Measurements from ENCODE around the gene GPR153.

The GPR153 gene

DNA sequence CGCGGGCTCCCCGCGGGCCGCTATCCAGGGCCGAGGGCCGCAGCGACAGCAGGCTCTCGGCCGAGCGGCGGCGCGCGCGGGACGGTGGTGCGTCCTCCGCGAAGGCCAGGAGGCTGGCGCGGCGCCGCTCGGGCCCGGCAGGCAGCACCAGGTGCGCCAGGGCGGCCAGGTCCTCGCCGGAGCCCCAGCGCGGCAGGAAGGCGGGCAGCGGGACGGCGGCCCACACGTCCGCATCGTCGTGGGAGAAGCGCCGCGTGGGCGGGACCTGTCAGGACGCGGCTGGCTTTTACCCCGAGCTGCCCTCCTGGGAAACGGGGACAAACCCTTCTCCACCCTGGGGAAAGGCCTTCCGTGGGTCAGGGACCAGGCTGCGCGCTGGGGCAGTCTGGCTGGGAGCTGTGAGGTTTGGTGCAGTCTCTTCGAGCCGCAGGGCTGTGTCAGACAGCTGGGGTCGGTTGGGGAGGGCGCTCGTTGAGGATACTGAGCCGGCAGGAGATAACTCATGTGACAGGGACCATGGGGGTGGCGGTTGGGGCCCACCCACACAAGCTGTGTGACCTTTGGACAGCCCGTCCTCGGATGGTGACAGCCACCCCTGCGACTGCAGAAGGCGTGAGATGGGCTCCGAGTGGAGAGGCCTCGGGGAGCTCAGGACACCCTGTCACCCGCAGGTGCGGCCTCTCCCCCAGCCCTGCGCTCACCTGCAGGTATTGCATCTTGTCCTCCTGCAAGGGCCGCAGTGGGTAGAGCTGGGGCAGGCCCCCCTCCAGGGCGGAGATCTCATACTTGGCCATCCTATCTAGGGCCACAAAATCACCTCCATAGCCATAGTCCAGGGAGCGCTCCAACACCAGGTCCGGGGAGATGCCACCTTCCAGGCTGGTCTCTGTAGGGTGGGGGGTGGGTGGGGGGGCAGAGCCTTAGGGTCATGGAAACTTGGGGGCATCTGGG lies 10.9 kb downstream of the GPR153 start:
- no peak for DNase-seq (ENCODE audit: extremely low read depth in 1 of 2, low read depth in 1 of 2)

- no peak for DNase-seq (ENCODE audit: extremely low read depth in 1 of 2, low read depth in 1 of 2)
Measured at GRCh38 chr1:6248932-6249738, 11.8 kb downstream of the GPR153 start.

DNA sequence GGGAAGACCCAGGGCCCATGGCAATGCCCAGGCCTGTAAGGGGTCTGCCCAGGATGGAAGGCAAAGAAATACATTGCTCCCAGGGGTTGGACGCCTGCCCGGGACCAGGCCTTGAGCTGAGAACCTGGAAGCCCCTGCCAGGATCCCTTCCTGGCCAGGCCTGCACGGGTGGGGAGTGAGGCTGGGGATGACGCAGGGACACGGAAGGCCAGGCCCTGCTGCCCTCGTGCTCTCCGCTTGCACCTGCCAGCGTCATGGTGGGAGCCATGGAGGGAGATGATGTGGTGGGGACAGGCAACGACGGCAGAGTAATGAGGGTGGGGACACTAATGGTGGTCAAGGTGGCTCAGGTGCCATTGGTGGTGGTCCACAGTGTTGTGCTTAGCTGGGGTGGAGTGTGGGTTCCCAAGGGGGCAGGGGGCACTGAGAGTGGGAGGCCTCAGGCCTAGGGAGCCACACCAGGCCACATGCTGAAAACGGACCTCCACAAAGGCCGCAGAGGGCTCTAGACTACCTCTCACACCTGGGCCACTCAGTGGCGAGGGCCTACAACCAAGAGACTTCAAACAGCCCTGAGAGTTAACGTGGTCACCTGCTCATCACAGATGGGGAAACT lies 12.6 kb downstream of the GPR153 start:
- no peak for DNase-seq (ENCODE audit: extremely low read depth in 1 of 2, low read depth in 1 of 2)

DNA sequence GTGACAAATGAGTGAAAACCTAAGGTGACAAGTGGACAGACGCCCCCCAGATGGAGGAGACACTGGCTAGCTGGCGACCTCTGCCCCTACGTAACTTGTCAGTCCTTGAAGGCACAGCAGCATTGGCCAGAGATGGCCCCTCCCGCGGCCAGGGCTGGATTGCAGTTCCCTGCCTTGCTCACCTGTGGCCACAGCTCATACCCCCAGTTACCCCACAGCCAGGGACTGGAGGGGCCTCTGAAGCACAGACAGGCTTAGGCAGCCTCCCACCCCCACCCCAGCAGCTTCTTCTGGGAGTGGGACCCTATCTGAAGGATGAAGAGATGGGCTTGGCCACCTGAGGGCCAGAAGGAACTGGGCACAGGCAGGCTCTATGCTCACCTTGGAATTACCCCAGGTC lies 13.2 kb downstream of the GPR153 start:
- no peak for DNase-seq (ENCODE audit: extremely low read depth in 1 of 2, low read depth in 1 of 2)

GRCh38 chr1:6246497-6247467 lies 14.1 kb downstream of the GPR153 start:
- peak; percentile 63 to 64 for DNase-seq (ENCODE audit: extremely low read depth in 1 of 2, low read depth in 1 of 2)

DNA sequence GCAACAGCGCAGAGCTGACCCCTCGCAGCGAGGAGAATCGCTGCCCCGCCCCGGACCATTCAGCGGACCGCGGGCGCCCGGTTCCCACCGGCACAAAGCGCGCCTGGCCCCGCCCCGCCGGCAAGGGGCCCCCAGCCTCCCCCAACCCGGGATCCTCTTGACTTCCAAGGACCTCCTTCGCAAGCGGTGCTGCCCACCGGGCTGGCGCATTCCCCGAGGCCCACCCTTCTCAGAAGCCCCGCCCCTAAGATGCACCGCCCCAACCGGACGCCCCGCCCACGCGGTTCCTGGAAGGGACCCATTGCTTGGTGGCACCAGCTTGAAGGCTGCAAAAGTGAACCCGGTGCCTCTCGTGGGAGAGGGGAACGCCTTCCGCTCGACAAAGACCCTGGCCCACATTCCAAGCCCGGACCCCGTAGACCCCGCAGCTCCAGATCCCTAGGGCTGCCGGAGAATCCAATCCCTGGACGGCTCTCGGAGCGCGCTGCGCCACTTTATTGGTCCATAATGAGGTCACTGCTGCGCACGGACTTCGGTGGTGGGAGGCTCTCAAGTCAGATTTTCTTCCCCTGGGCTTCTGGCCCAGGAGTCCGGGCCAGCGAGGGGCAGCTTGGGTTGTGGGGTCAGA lies 14.9 kb downstream of the GPR153 start:
- DNase-seq (ENCODE audit: extremely low read depth in 1 of 2, low read depth in 1 of 2), result peak in 1 of 2 donors; percentile 51

DNA sequence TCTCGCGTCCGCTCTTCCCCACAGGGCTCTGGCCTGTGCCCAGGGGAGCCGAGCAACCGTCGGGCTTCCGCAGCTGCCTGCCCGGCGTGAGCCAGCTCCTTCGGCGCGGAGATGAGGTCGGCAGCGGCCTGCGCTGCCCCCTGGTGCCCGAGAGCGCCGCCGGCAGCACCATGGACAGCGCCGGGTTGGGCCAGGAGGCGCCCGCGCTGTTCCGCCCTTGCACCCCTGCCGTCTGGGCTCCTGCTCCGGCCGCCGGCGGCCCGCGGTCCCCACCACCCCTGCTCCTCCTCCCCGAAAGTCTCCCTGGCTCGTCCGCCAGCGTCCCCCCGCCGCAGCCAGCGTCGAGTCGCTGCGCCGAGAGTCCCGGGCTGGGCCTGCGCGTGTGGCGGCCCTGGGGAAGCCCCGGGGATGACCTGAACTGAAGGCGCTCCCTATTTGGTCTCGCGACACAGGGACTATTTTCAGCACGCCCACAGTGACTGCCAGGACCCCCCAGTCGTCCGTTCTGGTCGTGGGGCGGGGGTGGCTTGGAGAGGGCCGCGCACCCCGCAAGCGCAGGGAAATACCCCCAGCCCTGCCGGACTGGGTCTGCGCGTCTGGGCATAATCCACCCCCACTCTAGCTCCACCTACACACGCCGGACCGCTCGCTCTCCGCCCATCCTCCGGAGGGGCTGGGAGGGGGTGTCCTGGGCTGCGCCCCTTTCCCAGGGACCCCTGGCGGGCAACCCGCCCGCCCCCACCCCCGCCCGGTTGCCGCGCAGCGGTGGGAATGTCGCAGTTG lies 15.6 kb downstream of the GPR153 start:
- peak; percentile 51 to 62 for DNase-seq (ENCODE audit: extremely low read depth in 1 of 2, low read depth in 1 of 2)

- no peak for DNase-seq (ENCODE audit: extremely low read depth in 1 of 2, low read depth in 1 of 2)
Measured at GRCh38 chr1:6244401-6245049, 16.4 kb downstream of the GPR153 start.

GRCh38 chr1:6243993-6244392 lies 16.9 kb downstream of the GPR153 start, which contains the start of gene HES3:
HES3 (plus strand) TSS chr1:6244179; CDS start chr1:6244366, 187 bp downstream.
- no peak for DNase-seq (ENCODE audit: extremely low read depth in 1 of 2, low read depth in 1 of 2)

DNA sequence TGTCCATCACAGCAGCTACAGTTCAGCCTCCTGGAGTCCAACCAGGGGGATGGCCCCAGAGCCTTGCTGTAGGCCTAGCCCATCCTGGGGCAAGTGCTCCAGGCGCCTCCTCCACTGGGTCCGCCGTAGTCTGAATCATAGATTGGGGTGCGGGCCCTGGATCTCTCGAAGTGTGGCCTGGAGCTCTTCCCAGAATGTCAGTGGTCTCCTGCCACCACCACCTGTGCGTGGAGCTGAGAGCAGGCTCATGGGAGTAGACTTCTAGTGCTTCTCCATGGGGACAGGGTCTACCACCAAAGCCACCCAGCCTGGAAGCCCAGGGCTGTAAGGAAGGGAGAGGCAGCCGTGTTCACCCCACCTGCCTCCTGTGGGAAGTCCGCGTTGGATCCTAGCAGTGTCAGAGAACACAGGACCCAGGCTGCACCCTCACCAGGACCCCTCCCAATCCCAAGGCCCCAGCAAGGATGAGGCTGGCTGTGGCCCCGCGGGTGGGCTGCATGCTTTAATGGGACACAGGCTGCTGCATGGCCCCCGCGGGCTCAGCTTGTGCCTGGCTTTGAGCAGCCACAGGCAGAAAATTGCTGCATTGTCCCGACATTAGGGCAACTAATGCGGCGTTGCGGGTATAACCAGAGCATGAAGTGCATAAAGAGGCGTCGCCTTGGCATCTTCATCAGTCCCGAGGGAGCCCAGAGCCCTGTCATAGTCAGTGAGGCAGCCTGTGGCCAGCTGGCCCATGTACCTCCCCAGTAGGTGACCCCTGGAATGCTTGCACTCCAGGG lies 17.7 kb downstream of the GPR153 start:
- no peak for DNase-seq (ENCODE audit: extremely low read depth in 1 of 2, low read depth in 1 of 2)

DNA sequence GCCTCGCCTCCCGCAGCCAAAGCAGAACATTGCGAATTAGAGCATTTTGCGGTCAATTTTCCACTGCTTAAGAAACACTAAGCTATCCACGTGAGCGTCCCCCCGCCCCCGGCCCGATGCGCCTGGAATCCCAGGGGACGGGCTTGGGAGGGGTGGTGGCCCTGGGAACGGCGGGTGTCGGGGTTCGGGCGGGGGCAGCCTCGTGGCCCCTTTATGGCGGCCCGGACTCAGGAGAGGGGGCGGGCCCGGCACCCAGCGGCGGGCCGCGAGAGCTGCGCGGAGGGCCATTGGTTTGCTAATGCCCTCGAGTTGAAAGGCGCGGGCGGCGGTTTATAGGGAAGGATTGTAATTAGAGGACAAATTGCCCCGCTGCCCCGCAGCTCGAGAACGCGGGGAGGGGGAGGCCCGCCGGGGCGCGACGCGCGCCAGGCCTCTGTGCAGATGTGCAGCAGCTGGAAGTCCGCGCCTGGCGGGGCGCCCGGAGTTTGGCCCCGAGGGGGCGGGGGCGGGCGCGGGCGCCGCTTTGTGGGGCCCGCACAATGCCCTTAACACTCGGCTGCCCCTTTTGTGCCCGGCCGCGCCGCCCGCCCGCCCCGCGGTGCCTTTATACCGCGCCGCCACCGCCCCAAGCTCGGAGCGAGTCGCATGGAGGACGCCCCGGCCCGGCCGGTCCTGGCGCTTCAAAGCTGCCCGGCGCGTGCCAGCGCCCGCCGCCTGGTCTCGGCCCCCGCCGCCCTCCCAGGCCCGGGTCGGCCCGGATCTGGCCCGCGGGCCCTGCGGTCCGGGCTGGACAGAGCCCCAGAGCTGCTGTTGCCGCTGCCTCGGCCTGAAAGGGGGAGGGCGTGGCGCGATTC lies 18.8 kb downstream of the GPR153 start:
- no peak for DNase-seq (ENCODE audit: extremely low read depth in 1 of 2, low read depth in 1 of 2)

DNA sequence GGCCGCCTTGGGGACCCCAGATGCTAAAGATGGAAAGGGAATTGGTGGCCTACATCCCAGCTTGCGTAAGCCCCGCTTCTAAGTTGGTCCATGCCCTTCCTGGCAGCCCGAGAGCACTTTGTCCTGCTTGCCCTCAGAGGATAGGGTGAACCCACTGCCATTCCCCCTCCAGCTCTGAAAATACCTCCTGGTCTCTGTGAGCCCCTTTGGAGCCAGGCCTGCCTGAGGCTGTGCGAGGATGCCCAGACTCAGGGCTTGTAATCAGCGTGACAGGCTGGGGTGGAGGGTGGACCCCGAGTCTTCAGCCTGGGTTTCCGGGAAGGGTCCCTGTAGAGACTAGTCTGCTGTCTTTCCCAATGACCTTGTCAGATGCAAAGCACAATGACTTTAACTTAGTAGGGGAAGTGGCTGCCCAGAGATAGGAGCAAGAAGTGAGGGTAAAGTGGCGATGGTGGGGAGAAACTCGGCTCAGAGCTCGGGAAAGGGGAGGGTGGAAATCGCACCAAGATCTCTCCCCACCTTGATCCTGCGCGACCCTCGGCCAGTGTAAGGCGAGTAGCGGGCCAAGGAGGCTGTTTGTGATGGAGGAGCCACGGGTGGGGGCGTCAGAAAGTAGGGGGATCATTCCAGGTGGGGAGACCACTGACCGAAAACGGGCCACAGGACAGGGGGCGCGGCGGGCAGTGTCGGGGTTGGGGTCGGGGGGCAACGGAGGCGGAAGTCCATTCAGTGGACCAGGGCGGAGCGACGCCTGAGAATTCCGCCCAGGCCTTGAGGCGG lies 19.6 kb downstream of the GPR153 start:
- DNase-seq (ENCODE audit: extremely low read depth in 1 of 2, low read depth in 1 of 2), result no peak

DNA sequence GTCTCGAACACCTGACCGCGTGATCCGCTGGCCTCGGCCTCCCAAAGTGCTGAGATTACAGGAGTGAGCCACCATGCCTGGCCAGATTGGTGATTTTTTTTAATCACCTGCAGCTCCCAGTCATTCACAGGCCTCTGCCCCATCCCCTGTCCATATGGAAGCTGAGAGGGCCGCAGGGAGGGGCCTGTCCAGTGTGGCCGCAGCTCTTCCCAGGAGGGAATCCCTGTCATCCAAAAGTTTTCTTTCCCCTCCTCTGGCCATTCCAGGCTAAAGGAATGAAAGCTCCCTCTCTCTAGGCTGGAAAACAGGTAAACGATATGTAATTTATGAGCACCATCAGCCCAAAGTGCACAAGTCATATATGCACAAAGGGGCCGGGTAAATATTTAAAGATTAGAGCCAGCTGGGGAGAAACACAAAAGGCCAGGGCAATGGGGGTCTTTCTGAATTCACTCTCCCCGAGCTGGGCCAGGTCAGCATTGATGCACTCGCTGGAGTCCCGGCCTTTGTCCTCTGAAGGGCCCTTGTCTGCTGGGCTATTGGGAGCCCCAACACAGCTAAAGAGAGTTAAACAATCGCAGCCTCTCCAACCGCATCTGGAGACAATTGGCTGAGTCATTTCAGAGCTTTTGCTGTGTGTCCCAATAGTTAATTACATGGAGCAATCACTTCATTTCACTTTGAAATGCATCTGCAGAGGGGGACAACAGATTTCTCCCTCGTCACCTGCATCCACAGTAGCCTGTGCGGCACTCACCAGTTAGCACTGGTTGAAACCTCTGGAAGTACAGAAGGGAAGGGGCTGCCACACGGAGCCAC lies 20.7 kb downstream of the GPR153 start:
- no peak for DNase-seq (ENCODE audit: extremely low read depth in 1 of 2, low read depth in 1 of 2)

DNA sequence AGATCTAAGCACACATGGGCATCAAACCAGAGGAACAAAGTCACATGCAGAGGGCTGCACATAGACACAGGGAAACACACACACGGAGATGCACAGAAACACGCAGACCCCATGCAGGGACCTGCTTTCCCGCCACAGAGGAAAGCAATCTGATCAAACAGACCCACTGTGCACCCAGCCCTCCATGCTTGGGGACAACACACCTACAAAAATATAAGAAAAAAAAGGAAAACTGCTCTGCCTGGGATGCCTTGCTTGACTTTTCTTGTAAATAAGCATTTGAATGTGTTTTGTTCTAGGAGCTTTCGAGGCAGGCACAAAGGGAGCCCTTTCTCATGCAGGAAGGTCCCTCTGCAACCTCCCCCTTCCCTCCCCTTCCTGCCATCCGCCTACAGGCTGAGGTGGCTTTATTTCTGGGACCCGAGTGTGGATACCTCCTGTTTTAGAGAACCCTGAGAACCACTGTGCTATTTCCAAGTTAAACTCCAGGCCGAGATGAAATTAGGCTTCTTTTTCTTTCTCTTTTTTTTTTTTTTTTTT lies 21.6 kb downstream of the GPR153 start:
- no peak for DNase-seq (ENCODE audit: extremely low read depth in 1 of 2, low read depth in 1 of 2)

- no peak for DNase-seq (ENCODE audit: extremely low read depth in 1 of 2, low read depth in 1 of 2)
Measured at GRCh38 chr1:6237093-6237492, 23.8 kb downstream of the GPR153 start.
